GM21423 (cell line): ENCODE results near the gene OR9Q1.

Experiments
- ATAC-seq: cut with Tn5 transposase; IDR thresholded peaks from one replicate; pipeline ENCODE4 v1.9.1; 2021; ENCODE audit warnings: mild to moderate bottlenecking, moderate library complexity; ENCODE audit not compliant: unreplicated experiment

OR9Q1 gene

DNA sequence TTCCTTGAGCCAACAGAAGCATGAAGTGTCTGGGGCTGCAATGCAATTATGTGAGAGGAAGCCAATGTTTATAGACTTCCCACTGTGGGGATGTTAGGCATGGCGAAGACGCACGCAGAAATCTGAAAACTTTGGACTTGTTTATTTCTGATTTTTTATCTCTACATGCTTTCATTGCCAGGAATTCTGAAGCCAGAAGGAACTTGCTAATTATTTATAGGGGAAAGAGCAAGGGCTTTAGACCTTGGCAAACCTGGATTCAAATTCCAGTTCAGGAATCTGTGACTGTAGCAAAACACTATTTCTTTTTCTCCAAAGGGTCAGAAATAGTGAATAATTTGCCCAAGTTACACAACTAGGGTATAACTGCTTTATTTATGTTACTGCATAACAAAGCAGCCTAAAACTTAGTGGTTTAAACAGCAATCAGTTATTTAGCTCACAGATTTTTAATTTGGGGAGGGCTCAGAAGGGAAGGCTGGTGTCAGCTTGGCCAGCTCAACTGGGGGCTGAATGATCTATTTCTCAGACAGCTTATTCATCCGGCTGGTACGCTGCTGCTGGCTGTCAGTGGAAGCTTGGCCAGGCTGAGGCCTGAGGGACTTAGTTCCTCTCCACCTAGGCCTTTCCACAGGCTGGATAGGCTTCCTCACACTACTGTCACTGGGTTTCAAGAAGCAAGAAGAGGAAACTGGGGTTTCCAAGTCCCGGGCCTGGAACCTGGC lies 5.2 kb downstream of the OR9Q1 start:
- no peak for ATAC-seq

DNA sequence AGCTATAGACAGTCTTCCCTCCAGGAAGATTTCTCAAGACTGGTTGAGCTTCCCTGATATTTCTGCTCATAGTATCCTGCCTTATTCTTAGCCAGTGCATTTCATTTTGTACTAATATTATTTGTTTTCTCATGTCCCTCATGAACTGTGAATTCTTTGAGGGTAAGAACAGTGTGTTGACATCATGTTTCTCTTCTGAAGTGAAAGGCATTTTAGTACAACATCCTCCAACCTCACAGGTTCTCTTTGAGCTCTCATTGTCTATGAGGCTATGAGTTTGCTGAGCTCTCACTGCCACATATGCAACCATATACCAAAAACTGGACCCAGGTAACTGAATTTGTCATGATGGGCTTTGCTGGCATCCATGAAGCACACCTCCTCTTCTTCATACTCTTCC lies 7.0 kb downstream of the OR9Q1 start, which contains the start of gene OR6Q1:
TSS of gene OR6Q1 (plus strand) at position 301 of the 400 bp plus-strand sequence. CDS start at position 301, 0 bp downstream.
- ATAC-seq = no peak

GRCh38 chr11:58034471-58034870 lies 10.8 kb downstream of the OR9Q1 start:
- no peak for ATAC-seq

- no peak for ATAC-seq
These were observed 15.9 kb downstream of the OR9Q1 start for GRCh38 chr11:58039589-58039988.

DNA sequence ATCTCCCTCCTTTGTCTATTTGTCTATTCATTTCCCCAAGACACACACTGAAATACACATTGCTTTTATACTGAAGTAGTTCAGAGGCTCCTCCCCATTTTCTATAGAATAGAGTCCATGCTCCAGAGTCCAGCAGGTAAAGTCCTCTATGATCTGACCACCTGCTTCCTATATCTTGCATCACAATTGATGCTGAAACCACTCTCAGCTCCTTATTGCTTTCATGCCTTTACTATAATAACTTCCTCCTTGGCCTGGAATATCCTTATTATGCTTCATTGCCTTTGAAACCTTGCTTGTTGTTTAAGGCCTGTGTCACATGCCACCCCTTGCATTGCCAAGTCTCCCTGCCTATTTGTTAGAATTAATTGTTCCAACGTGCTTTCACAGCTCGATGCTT lies 19.7 kb downstream of the OR9Q1 start:
- ATAC-seq = no peak

- ATAC-seq = no peak
These were observed 22.6 kb downstream of the OR9Q1 start for GRCh38 chr11:58046231-58046630.

DNA sequence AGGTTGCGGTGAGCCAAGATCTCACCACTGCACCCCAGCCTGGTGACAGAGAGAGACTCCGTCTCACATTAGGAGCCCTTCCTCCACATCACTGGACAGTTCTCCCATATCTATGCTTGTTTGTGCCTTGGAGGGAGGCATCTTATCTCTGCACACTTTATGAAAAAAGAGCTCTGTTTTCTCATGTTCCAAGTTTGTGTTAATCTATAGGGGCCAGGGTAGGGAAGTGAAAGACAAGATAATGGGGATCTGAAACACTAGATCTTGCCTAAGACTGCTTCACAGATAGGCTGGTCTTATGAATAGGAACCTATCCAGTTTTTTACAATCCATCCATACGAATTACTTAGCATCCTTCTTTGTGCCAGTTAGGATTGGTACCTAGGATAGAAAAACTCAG lies 24.1 kb downstream of the OR9Q1 start:
- ATAC-seq = no peak

- no peak for ATAC-seq
These were observed 32.2 kb downstream of the OR9Q1 start for GRCh38 chr11:58055806-58056401.

GRCh38 chr11:58057481-58057880 lies 33.8 kb downstream of the OR9Q1 start:
- no peak for ATAC-seq

GRCh38 chr11:58058276-58059006 lies 34.8 kb downstream of the OR9Q1 start:
- ATAC-seq = no peak

GRCh38 chr11:58059007-58059350 lies 35.3 kb downstream of the OR9Q1 start:
- ATAC-seq = no peak

- no peak for ATAC-seq
These were observed 36.9 kb downstream of the OR9Q1 start for GRCh38 chr11:58060535-58060934.

GRCh38 chr11:58060939-58061672 lies 37.4 kb downstream of the OR9Q1 start:
- ATAC-seq = no peak

- no peak for ATAC-seq
These were observed 38.1 kb downstream of the OR9Q1 start for GRCh38 chr11:58061813-58062212.

GRCh38 chr11:58067685-58068084 lies 44.0 kb downstream of the OR9Q1 start:
- no peak for ATAC-seq

DNA sequence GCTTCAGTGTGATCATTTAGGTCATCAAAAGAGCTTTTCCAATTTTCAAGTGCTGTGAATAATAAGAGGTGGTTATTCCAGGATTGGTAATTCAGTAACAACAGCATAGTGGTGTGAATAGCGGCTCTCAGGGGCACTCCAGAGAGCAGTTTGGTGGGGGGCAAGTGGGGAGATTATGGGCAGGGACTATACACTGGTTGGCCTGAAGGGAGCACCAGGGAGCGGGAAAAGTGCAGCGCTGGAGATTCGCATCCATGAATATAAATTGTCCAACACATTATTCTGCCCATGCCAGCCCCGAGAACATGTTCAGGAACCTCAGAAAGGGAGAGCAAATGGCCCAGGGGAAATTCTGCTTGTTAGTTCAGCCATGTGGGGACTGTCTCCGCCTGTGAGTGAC lies 45.0 kb downstream of the OR9Q1 start:
- ATAC-seq = no peak

- no peak for ATAC-seq
These were observed 46.9 kb downstream of the OR9Q1 start for GRCh38 chr11:58070585-58070984.

GRCh38 chr11:58075781-58076180 lies 52.1 kb downstream of the OR9Q1 start:
- no peak for ATAC-seq

GRCh38 chr11:58086528-58086927 lies 62.8 kb downstream of the OR9Q1 start:
- ATAC-seq = no peak

DNA sequence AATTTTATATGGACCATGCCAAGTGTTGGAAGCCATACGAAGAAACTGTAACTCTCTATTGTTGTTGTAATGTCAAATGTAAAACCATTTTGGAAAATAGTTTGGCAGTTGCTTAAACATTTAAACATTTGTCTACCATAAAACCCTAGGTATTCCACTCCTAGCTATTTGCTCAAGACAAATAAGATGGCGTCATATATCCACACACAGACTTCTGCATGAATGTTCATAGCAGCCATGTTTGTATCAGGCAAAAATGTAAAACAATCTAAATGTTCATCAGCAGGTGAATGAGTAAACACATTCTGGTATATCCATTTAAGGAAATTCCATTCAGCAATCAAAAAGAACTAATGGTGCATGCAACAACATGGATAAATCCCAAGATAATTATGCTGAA lies 73.8 kb downstream of the OR9Q1 start:
- no peak for ATAC-seq

GRCh38 chr11:58121096-58121495 lies 97.4 kb downstream of the OR9Q1 start:
- no peak for ATAC-seq
